ENCODE data around the gene MOGAT2.
A peak's percentile ranks its signal among the peaks of the same experiment; 100 is the strongest.

GRCh38 chr11:75717608-75718418 is at the start of gene MOGAT2:
- TF ChIP-seq CTCF (IDR thresholded peaks at IDR 0.05) (no peak), POLR2A (IDR thresholded peaks at IDR 0.05) (peak; percentile 87 to 93)

Measured in Peyer's patch (tissue), 4 donors.